Brain microvascular endothelial cell (primary cell): ENCODE measurements around the gene SMG6.

Experiments used
- DNase-seq: peaks from one replicate; pipeline ENCODE4 v3.0.0-alpha.2; 2020
- H3K27ac ChIP-seq: fragments of 250-450 bp; sonication (Bioruptor Pico); 2 replicates; pipeline ENCODE4 v1.5.1; 2020; ENCODE audit warnings: mild to moderate bottlenecking, moderate library complexity
- H3K27me3 ChIP-seq: fragments of 250-450 bp; sonication (Bioruptor Pico); replicated peaks from 2 replicates; pipeline ENCODE4 v1.5.1; 2020; ENCODE audit warnings: mild to moderate bottlenecking
- H3K36me3 ChIP-seq: fragments of 250-450 bp; sonication (Bioruptor Pico); replicated peaks from 2 replicates; pipeline ENCODE4 v1.5.1; 2020; ENCODE audit warnings: mild to moderate bottlenecking
- H3K4me3 ChIP-seq: 2 replicates; pipeline ENCODE4 v1.5.1; 2011; ENCODE audit warnings: low read depth, mild to moderate bottlenecking, control low read depth, low read length, moderate library complexity
- CTCF ChIP-seq: IDR thresholded peaks from 2 replicates; pipeline ENCODE4 v1.5.1; 2011; ENCODE audit warnings: low read depth, mild to moderate bottlenecking, moderate library complexity, low read length, control low read depth, inconsistent platforms; ENCODE audit errors: missing control alignments
- in situ Hi-C: cut with HindIII; loops from 2 replicates; pipeline ENCODE4 v1.10.0; 2017; ENCODE audit warnings: low sequenced_read_pairs, low pct_ligation_motif_present

Gene SMG6

GRCh38 chr17:2094891-2095535, 208.6 kb downstream of the SMG6 start:
- no peak overlapping the region for H3K4me3 ChIP-seq
- peak; percentile 82 for DNase-seq
- TF ChIP-seq CTCF: peak; percentile 87
- no peaks in the 10 kb centered on the region for H3K27me3 ChIP-seq
- peak overlapping the region; percentile 3 for H3K27ac ChIP-seq
- H3K36me3 ChIP-seq: peaks cover 2% of the 10 kb centered on the region
- in situ Hi-C loops: no loop called here

- in situ Hi-C loops: no loop called here
- Histone ChIP-seq H3K27me3 (no peaks in the 10 kb centered on the region), H3K36me3 (peaks cover 2% of the 10 kb centered on the region), H3K27ac (no peak overlapping the region), H3K4me3 (no peak overlapping the region)
- DNase-seq: no peak
- no peak for TF ChIP-seq CTCF
Observed at GRCh38 chr17:2093349-2093748, 210.2 kb downstream of the SMG6 start.

- peaks cover 2% of the 10 kb centered on the region for H3K36me3 ChIP-seq
Observed at GRCh38 chr17:2092253-2092652, 211.3 kb downstream of the SMG6 start.

GRCh38 chr17:2090804-2091534, 212.6 kb downstream of the SMG6 start:
- Histone ChIP-seq H3K4me3 (no peak overlapping the region), H3K36me3 (peaks cover 2% of the 10 kb centered on the region), H3K27ac (peak overlapping the region; percentile 78), H3K27me3 (no peaks in the 10 kb centered on the region)
- in situ Hi-C loops: no loop called here
- TF ChIP-seq CTCF: peak; percentile 72
- DNase-seq: peak; percentile 94

More at GRCh38 chr17:2092253-2092652, 211.3 kb downstream of the SMG6 start:
- TF ChIP-seq CTCF: no peak
- no peak overlapping the region for H3K27ac ChIP-seq
- H3K4me3 ChIP-seq: no peak overlapping the region
- in situ Hi-C loops: no loop called here
- no peaks in the 10 kb centered on the region for H3K27me3 ChIP-seq
- no peak for DNase-seq

GRCh38 chr17:2090210-2090641, 213.4 kb downstream of the SMG6 start:
- no peak for DNase-seq

More at GRCh38 chr17:2090210-2090641, 213.4 kb downstream of the SMG6 start:
- in situ Hi-C loops: no loop called here
- H3K4me3 ChIP-seq: no peak overlapping the region
- no peaks in the 10 kb centered on the region for H3K27me3 ChIP-seq
- peaks cover 2% of the 10 kb centered on the region for H3K36me3 ChIP-seq
- no peak for TF ChIP-seq CTCF
- peak overlapping the region; percentile 78 for H3K27ac ChIP-seq
